ENCODE measurements around the gene TRAPPC14. TPM values are rescaled to one million over a fixed set of nuclear protein-coding genes. Genes with fewer than 3 reads are reported as not detected.
A peak's percentile ranks its signal among the peaks of the same experiment; 100 is the strongest.

TRAPPC14 gene
- total and polyA plus RNA-seq, 9 of the 15 experiments (the other 6 are each of a cell fraction or from before 2014, with no cell fraction given), result 0.42 to 45.9 (median 18.2) TPM

GRCh38 chr7:100132697-100133151 lies 25.8 kb downstream of the TRAPPC14 start (continued):
- no peak for TF ChIP-seq CHD7 (IDR thresholded peaks at IDR 0.05; ENCODE audit: low read depth, low read length)
- no peak for TF ChIP-seq ZBTB49 (CRISPR knock-in tag; IDR thresholded peaks at IDR 0.05; ENCODE audit: borderline replicate concordance)
- TF ChIP-seq ZC3H8 (IDR thresholded peaks at IDR 0.05), result no peak; the same call in 1 of the 2 replicates
- peak; percentile 57; the same call in 1 of the 2 replicates for TF ChIP-seq BCOR (IDR thresholded peaks at IDR 0.05)
- no peak for TF ChIP-seq ZNF184 (CRISPR knock-in tag; IDR thresholded peaks at IDR 0.05)
- no peak for TF ChIP-seq FOXM1 (IDR thresholded peaks at IDR 0.05; ENCODE audit: low read depth)
- no peak for TF ChIP-seq FOXM1 (CRISPR knock-in tag; IDR thresholded peaks at IDR 0.05; ENCODE audit: low read depth)
- peak; percentile 38; the same call in 1 of the 2 replicates for TF ChIP-seq ATF7 (IDR thresholded peaks at IDR 0.05)
- TF ChIP-seq ZNF347 (CRISPR knock-in tag; IDR thresholded peaks at IDR 0.05; ENCODE audit: low read depth), result no peak
- TF ChIP-seq NR2F6 (CRISPR knock-in tag; IDR thresholded peaks at IDR 0.05), result no peak
- TF ChIP-seq PTRF (tag; IDR thresholded peaks at IDR 0.05), result no peak
- TF ChIP-seq ZNF511 (CRISPR knock-in tag; IDR thresholded peaks at IDR 0.05), result no peak
- TF ChIP-seq ARNT (IDR thresholded peaks at IDR 0.05), result no peak
- no peak for TF ChIP-seq EP400 (IDR thresholded peaks at IDR 0.05)
- TF ChIP-seq TGIF2 (CRISPR knock-in tag; IDR thresholded peaks at IDR 0.05), result no peak
- no peak for TF ChIP-seq RBM17 (IDR thresholded peaks at IDR 0.05; ENCODE audit: borderline replicate concordance, low read depth, low read length)
